ENCODE measurements around the gene PKIG. TPM values are rescaled to one million over a fixed set of nuclear protein-coding genes. Genes with fewer than 3 reads are reported as not detected.
"Not testable (repeated sequence)": the region's sequence is repeated elsewhere in the genome, so short reads cannot be mapped to it uniquely, and the experiment has no call there.

Gene PKIG
- 51.8 and 54.6 TPM in 2 replicates for total RNA-seq (2014; rRNA removed; shearing (Covaris generic))

- DNase-seq (ENCODE audit: low read depth): peak; percentile 87
These were observed at the start of gene PKIG for GRCh38 chr20:44582311-44583025. Gene PKIG, plus strand, starts transcription at chr20:44582579. Its CDS starts 31,978 bp downstream, at chr20:44614557.

GRCh38 chr20:44532981-44533331, 49.4 kb upstream of the PKIG start:
- DNase-seq (ENCODE audit: low read depth): peak; percentile 11

- no peak for DNase-seq (ENCODE audit: low read depth)
These were observed 48.5 kb upstream of the PKIG start for GRCh38 chr20:44533928-44534327.

GRCh38 chr20:44536175-44536574, 46.2 kb upstream of the PKIG start:
- DNase-seq (ENCODE audit: low read depth): no peak

GRCh38 chr20:44537993-44538392, 44.4 kb upstream of the PKIG start:
- no peak for DNase-seq (ENCODE audit: low read depth)

- DNase-seq (ENCODE audit: low read depth): peak; percentile 76
These were observed 41.5 kb upstream of the PKIG start for GRCh38 chr20:44540834-44541233.

GRCh38 chr20:44541992-44542391, 40.4 kb upstream of the PKIG start:
- DNase-seq (ENCODE audit: low read depth): no peak

GRCh38 chr20:44542890-44543289, 39.5 kb upstream of the PKIG start:
- DNase-seq (ENCODE audit: low read depth): no peak

GRCh38 chr20:44543358-44543757, 39.0 kb upstream of the PKIG start:
- DNase-seq (ENCODE audit: low read depth): no peak

- no peak for DNase-seq (ENCODE audit: low read depth)
These were observed 38.1 kb upstream of the PKIG start for GRCh38 chr20:44544263-44544662.

- no peak for DNase-seq (ENCODE audit: low read depth)
These were observed 35.0 kb upstream of the PKIG start for GRCh38 chr20:44547419-44547818.

- no peak for DNase-seq (ENCODE audit: low read depth)
These were observed 33.3 kb upstream of the PKIG start for GRCh38 chr20:44549123-44549522.

- DNase-seq (ENCODE audit: low read depth): no peak
These were observed 30.3 kb upstream of the PKIG start for GRCh38 chr20:44552050-44552449.

- no peak for DNase-seq (ENCODE audit: low read depth)
These were observed 29.8 kb upstream of the PKIG start for GRCh38 chr20:44552568-44552949.

GRCh38 chr20:44552950-44553908, 29.1 kb upstream of the PKIG start:
- DNase-seq (ENCODE audit: low read depth): peak; percentile 59

- DNase-seq (ENCODE audit: low read depth): no peak
These were observed 23.1 kb upstream of the PKIG start for GRCh38 chr20:44559302-44559701.

- no peak for DNase-seq (ENCODE audit: low read depth)
These were observed 22.1 kb upstream of the PKIG start for GRCh38 chr20:44560229-44560628.

GRCh38 chr20:44560818-44561217, 21.6 kb upstream of the PKIG start:
- DNase-seq (ENCODE audit: low read depth): not testable (repeated sequence)

- DNase-seq (ENCODE audit: low read depth): no peak
These were observed 20.5 kb upstream of the PKIG start for GRCh38 chr20:44561876-44562275.

GRCh38 chr20:44566018-44566417, 16.4 kb upstream of the PKIG start:
- no peak for DNase-seq (ENCODE audit: low read depth)

GRCh38 chr20:44566811-44567210, 15.6 kb upstream of the PKIG start:
- no peak for DNase-seq (ENCODE audit: low read depth)

GRCh38 chr20:44570367-44570766, 12.0 kb upstream of the PKIG start:
- DNase-seq (ENCODE audit: low read depth): no peak
